T47D (cell line): ENCODE data around the gene PRODH2.
"Not testable (repeated sequence)": the region's sequence is repeated elsewhere in the genome, so short reads cannot be mapped to it uniquely, and the experiment has no call there.

Experiments used
- DNase-seq, 2 experiments: peaks; one replicate each; pipeline versions ENCODE4 v3.0.0 to v3.0.0-alpha.2; 2011 to 2012; ENCODE audit warnings: low read depth in 1 of 2, low spot score in 1 of 2
- JUND ChIP-seq: IDR thresholded peaks from 2 replicates; pipeline ENCODE4 v1.6.1; 2012; ENCODE audit warnings: low read depth
- in situ Hi-C: cut with HindIII; loops from 2 replicates; pipeline ENCODE4 v1.10.0; 2016; ENCODE audit warnings: low sequenced_read_pairs, low pct_unique_long_range_greater_than_20kb

The PRODH2 gene

GRCh38 chr19:35801828-35802227, 10.8 kb downstream of the PRODH2 start:
- in situ Hi-C loops: no loop called here
- DNase-seq: no peak
- no peak for TF ChIP-seq JUND

- no peak for TF ChIP-seq JUND
- DNase-seq: no peak
- in situ Hi-C loops: no loop called here
These were observed 15.0 kb downstream of the PRODH2 start for GRCh38 chr19:35797663-35798062.

- no peak for TF ChIP-seq JUND
- in situ Hi-C loops: no loop called here
- no peak for DNase-seq
These were observed 15.8 kb downstream of the PRODH2 start for GRCh38 chr19:35796645-35797542.

- in situ Hi-C loops, DNase-seq: not testable (repeated sequence)
These were observed 17.1 kb downstream of the PRODH2 start for GRCh38 chr19:35795564-35795963.

GRCh38 chr19:35793381-35794165, 19.1 kb downstream of the PRODH2 start:
- TF ChIP-seq JUND: no peak
- in situ Hi-C loops: no loop called here
- no peak for DNase-seq

DNA sequence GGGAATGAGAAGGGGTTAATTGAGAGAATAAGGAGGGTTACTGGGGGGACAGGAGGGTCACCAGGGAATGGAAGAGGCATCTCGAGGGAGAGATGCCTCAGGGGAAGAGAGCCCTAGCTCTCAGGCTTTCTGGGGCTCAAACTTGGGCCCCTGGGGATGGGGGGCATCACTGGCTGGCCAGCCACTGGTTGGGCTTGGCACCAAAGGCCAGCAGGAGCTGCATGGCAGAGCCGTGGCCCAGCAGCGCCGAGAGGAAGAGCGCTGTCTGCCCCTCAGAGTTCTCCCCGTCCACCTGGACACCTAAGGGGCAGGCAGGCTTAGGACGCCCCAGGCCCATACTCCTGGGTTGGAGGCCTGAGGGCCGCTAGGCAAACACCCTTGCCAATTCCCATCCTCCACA, 19.8 kb downstream of the PRODH2 start:
- no peak for DNase-seq
- in situ Hi-C loops: no loop called here
- no peak for TF ChIP-seq JUND

DNA sequence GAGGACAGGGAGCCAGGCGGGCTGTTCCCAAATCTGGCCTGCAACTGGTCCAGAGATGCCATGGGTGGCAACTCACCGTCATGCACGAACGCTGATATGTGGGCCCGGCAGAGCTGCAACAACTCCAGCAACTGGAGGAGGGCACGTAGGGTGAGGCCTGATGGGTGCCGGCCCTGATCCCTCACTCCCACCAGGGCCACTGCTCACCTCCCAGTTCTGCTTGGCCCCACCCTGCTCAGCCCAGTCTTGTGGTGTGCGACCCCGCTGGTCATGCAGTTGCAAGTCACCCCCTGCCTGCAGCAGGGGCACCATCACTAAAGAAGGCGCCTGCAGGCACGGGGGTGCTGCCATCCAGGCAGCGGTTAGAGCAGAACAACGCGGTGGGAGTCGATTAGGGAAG, 20.3 kb downstream of the PRODH2 start:
- in situ Hi-C loops: no loop called here
- no peak for TF ChIP-seq JUND
- no peak for DNase-seq

- TF ChIP-seq JUND: no peak
- in situ Hi-C loops: no loop called here
- no peak for DNase-seq
These were observed 20.8 kb downstream of the PRODH2 start for GRCh38 chr19:35791814-35792279.

DNA sequence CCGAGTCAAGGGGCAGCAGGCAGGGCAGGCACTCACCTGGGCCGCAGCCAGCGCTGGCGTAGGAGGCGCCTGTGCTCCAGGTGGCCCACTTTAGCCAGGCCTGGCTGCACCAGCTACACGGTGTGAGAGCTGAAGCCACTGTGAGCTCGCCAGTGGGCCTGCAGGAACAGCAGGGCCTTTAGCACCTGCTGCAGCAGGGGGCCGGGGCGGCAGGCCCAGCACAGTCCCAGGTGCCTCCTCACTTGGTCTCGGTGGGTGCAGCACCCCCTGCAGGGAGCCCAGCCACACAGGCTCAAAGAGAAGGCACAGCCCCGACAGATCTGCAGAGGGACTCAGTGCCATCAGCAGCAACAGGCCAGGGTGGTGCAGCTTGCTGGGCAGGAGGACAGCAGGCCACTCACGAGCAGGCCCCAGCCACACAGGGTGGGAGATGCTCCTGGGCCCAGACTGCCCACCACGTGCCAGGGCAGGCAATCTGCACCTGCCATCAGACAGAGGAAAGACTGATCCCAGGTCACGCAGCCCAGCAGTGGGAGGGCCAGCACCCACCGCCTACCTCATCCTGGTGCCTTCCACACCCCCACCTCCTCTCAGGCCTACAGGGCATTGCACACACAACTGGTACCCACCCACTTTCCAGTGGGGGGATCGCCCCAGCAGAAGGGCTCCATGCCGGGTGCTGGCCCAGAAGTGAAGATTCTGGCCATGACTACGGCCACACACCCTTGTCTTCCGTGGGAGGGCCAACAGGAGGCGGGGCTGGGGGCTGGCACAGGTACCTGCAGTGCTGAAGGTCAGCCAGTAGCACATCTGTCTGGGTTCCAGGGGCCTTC, 21.4 kb downstream of the PRODH2 start:
- TF ChIP-seq JUND: no peak
- in situ Hi-C loops: no loop called here
- no peak for DNase-seq

DNA sequence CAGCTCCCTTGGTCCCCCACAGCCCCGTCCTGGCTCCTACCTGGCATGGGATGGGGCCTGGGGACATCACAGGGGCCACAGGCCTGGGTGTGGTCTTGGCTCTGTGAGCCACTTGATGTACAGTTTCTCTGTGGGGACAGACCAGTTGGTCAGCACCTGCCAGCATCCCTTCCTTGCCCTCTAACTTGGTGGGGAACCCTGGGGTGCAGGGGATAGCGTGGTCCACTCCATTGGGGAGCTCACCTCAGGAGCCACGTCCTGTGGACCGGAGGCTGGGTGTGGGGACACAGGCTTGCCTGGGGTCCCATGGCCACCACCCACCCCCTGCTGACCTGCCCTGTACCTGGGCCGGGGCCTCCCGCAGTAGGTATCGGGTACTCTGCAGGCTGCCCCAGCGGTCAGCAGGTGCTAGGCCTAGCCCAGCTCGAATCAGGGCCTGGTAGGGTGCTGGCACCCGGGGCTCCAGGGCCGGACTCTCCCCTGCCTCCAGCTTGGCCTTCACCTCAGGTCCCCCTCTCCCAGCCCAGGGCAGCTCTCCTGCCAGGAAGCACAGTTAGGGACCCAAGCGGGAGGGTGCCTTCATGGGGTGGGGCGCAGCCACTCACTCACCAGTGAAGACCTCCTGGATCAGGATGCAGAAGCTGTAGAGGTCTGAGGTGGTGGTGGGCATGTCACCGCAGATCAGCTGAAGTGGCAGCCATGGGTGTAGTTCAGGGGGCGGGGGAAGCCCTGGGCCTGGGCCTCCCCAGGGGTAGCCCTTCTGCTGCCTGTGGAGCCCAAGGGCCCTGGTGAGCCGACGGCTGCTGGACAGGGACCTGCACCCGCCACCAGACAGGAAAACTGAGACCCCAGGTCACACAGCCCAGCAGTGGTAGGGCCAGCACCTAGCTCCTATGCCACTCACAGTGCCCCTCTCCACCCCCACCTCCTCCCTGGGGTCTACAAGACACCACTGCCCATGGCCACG, 22.4 kb downstream of the PRODH2 start:
- TF ChIP-seq JUND: no peak
- in situ Hi-C loops: no loop called here
- no peak for DNase-seq

- DNase-seq: no peak
- TF ChIP-seq JUND: no peak
- in situ Hi-C loops: no loop called here
These were observed 23.3 kb downstream of the PRODH2 start for GRCh38 chr19:35789195-35789977.
